A673 (cell line): ENCODE measurements around the gene CDK4. TPM values are rescaled to one million over a fixed set of nuclear protein-coding genes. Genes with fewer than 3 reads are reported as not detected.

ENCODE experiments used
- BruUV-seq: library from RNA; stranded (reverse); fragments of 400-500 nt; replicated peaks from 2 replicates; lab custom pipeline; 2021; lab: Mats Ljungman, UMichigan
- CTCF ChIA-PET: fragments of 300-600 bp; sonication (Branson Sonifier 250); formaldehyde crosslinking; loops from one replicate; lab custom pipeline; 2022; ENCODE audit warnings: antibody characterized with exemption; lab: Charles Lee
- POLR2A ChIA-PET: fragments of 300-600 bp; sonication (Branson Sonifier 250); formaldehyde crosslinking; loops from one replicate; lab custom pipeline; 2022; ENCODE audit warnings: antibody characterized with exemption; ENCODE audit not compliant: low non-redundant PET; lab: Charles Lee
- DNase-seq: peaks from one replicate; pipeline ENCODE4 v3.0.0-alpha.2; 2015; ENCODE audit warnings: low spot score
- H3K27ac ChIP-seq: fragments of 200-600 bp; sonication (generic); 2 replicates; pipeline ENCODE4 v1.5.1; 2016; ENCODE audit warnings: mixed run types, low read depth, mild to moderate bottlenecking, mixed read lengths, antibody characterized with exemption, low read length; ENCODE audit not compliant: poor library complexity, severe bottlenecking
- H3K27me3 ChIP-seq: fragments of 200-600 bp; sonication (generic); replicated peaks from 2 replicates; pipeline ENCODE4 v1.6.1; 2017; ENCODE audit warnings: mixed run types, low read depth, mild to moderate bottlenecking, mixed read lengths, antibody characterized with exemption, low read length; ENCODE audit not compliant: insufficient read depth, poor library complexity
- H3K36me3 ChIP-seq: fragments of 200-600 bp; sonication (generic); 2 replicates; pipeline ENCODE4 v1.6.1; 2016; ENCODE audit warnings: mixed run types, mild to moderate bottlenecking, mixed read lengths, antibody characterized with exemption, low read length; ENCODE audit not compliant: insufficient read depth, poor library complexity, severe bottlenecking
- H3K4me1 ChIP-seq: fragments of 200-600 bp; sonication (generic); 2 replicates; pipeline ENCODE4 v1.6.1; 2017; ENCODE audit warnings: mixed run types, mild to moderate bottlenecking, mixed read lengths, antibody characterized with exemption, low read length; ENCODE audit not compliant: insufficient read depth, poor library complexity, severe bottlenecking
- H3K4me3 ChIP-seq: fragments of 200-600 bp; sonication (generic); 2 replicates; pipeline ENCODE4 v1.5.1; 2016; ENCODE audit warnings: low read depth, mixed run types, mild to moderate bottlenecking, mixed read lengths, low read length; ENCODE audit not compliant: poor library complexity, severe bottlenecking
- H3K9me3 ChIP-seq: fragments of 200-600 bp; sonication (generic); 2 replicates; pipeline ENCODE4 v1.6.1; 2016; ENCODE audit warnings: mixed run types, low read depth, mild to moderate bottlenecking, mixed read lengths, antibody characterized with exemption, low read length; ENCODE audit not compliant: poor library complexity, severe bottlenecking
- CTCF ChIP-seq: fragments of 300-800, 200-600 bp; sonication (generic); conservative IDR thresholded peaks from 2 replicates; pipeline ENCODE4 v1.5.1; 2017; ENCODE audit warnings: low read depth, mild to moderate bottlenecking, antibody characterized with exemption, low read length, moderate library complexity, mixed read lengths
- EZH2 ChIP-seq: fragments of 200-600 bp; sonication (generic); IDR thresholded peaks from 2 replicates; pipeline ENCODE4 v1.6.1; 2017; ENCODE audit warnings: borderline replicate concordance, low read depth, mild to moderate bottlenecking, mixed read lengths, antibody characterized with exemption, low read length; ENCODE audit not compliant: poor library complexity, severe bottlenecking
- intact Hi-C: fragments of 100-400 bp; cut with micrococcal nuclease; formaldehyde crosslinking; loops from one replicate; pipeline ENCODE4 v1.10.0; 2022; ENCODE audit not compliant: unreplicated experiment
- total RNA-seq: library from RNA; stranded (reverse); gene quantifications from 2 replicates; pipeline ENCODE4 v1.2.3, GENCODE V29; 2021

The CDK4 gene
- total RNA-seq, 1 experiment from 2014 or later, result 247 TPM

GRCh38 chr12:57738661-57739237 is 13.4 kb downstream of the CDK4 start, which contains the start of gene AGAP2:
AGAP2 (minus strand) TSS chr12:57738742; CDS start chr12:57738246, 496 bp downstream.
- Histone ChIP-seq H3K27ac (no peak within 1 kb of the TSS), H3K4me1 (peaks cover 31% of the 10 kb centered on the region), H3K9me3 (no peaks in the 10 kb centered on the region), H3K4me3 (peak within 1 kb of the TSS; percentile 62), H3K36me3 (no peaks in the 10 kb centered on the region), H3K27me3 (peaks cover 18% of the 10 kb centered on the region)
- no peak for TF ChIP-seq EZH2
- TF ChIP-seq CTCF, result no peak
- BruUV-seq, result no TSS peak
- peak; percentile 68 for DNase-seq
- ChIA-PET CTCF (no interaction called here), POLR2A (no interaction called here)
- intact Hi-C loops, result no loop called here

- H3K27ac ChIP-seq, result no peak overlapping the region
- DNase-seq, result peak; percentile 60
- peaks cover 31% of the 10 kb centered on the region for H3K4me1 ChIP-seq
- ChIA-PET POLR2A (no interaction called here), CTCF (interaction anchor here (1.1 to 2.3 kb wide), 2 partner anchors 11 to 154 kb away, joined by 5 to 17 read pairs; no protein-coding TSS in a partner anchor)
- intact Hi-C loops, result no loop called here
- no peaks in the 10 kb centered on the region for H3K36me3 ChIP-seq
- H3K9me3 ChIP-seq, result no peaks in the 10 kb centered on the region
- BruUV-seq, result no TSS peak
- peak overlapping the region; percentile 62 for H3K4me3 ChIP-seq
- H3K27me3 ChIP-seq, result peaks cover 18% of the 10 kb centered on the region
- peak; percentile 56 for TF ChIP-seq CTCF
- TF ChIP-seq EZH2, result no peak
Measured at GRCh38 chr12:57737467-57738460, 14.3 kb downstream of the CDK4 start.

- H3K4me3 ChIP-seq, result peak overlapping the region; percentile 62
- intact Hi-C loops, result no loop called here
- BruUV-seq, result no TSS peak
- H3K27ac ChIP-seq, result no peak overlapping the region
- H3K9me3 ChIP-seq, result no peaks in the 10 kb centered on the region
- no peak for DNase-seq
- CTCF ChIA-PET, result interaction anchor here (0.6 to 2.3 kb wide), 4 partner anchors 10 to 472 kb away, joined by 3 to 17 read pairs (median 4); no protein-coding TSS in a partner anchor
- TF ChIP-seq CTCF, result no peak
- no peak for TF ChIP-seq EZH2
- H3K27me3 ChIP-seq, result peaks cover 18% of the 10 kb centered on the region
- H3K36me3 ChIP-seq, result no peaks in the 10 kb centered on the region
- H3K4me1 ChIP-seq, result peaks cover 31% of the 10 kb centered on the region
- POLR2A ChIA-PET, result no interaction called here
Measured at GRCh38 chr12:57736741-57737466, 15.2 kb downstream of the CDK4 start.
